ES-I3 (cell line): Measurements from ENCODE around the gene CHRNA9.
A peak's percentile ranks its signal among the peaks of the same experiment; 100 is the strongest.

Experiments
- H3K36me3 ChIP-seq: 2 replicates; pipeline ENCODE4 v1.6.1; 2013; ENCODE audit warnings: mild to moderate bottlenecking, low read length, control low read depth, moderate library complexity; ENCODE audit not compliant: insufficient read depth
- H3K4me1 ChIP-seq: 2 replicates; pipeline ENCODE4 v1.6.1; 2013; ENCODE audit warnings: mild to moderate bottlenecking, control low read depth, low read length; ENCODE audit not compliant: insufficient read depth
- H3K9ac ChIP-seq: 2 replicates; pipeline ENCODE4 v1.6.1; 2013; ENCODE audit warnings: low read depth, mild to moderate bottlenecking, low read length, moderate library complexity
- H3K9me3 ChIP-seq: 2 replicates; pipeline ENCODE4 v1.6.1; 2013; ENCODE audit warnings: mild to moderate bottlenecking, low read length, moderate library complexity; ENCODE audit not compliant: control insufficient read depth, insufficient read depth

CHRNA9 gene

DNA sequence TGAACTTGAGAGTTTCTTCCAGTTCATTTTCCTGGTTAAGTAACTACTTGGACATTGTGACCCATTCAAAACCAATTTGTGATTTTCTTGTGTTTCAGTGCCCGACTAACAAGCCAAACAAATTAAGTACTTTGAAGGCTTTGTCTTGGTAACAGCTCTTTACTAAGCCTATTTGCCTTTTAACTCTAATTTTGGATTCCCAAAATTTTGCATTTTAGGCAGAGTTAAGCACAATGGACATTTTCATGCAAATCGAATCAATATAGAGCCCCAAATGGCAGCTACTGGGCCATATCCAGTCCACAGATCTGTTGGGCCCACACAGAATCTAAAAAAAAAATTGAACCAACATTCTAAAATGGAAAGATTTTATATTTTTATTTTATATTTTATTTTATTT is 31.4 kb upstream of the CHRNA9 start:
- Histone ChIP-seq H3K9me3 (0 out of 2 replicates have a peak, but pooled peaks cover 3% of the 10 kb centered on the region), H3K9ac (no peak overlapping the region), H3K36me3 (no peaks in the 10 kb centered on the region), H3K4me1 (peaks cover 29% of the 10 kb centered on the region; the same call in 1 of the 2 replicates)

DNA sequence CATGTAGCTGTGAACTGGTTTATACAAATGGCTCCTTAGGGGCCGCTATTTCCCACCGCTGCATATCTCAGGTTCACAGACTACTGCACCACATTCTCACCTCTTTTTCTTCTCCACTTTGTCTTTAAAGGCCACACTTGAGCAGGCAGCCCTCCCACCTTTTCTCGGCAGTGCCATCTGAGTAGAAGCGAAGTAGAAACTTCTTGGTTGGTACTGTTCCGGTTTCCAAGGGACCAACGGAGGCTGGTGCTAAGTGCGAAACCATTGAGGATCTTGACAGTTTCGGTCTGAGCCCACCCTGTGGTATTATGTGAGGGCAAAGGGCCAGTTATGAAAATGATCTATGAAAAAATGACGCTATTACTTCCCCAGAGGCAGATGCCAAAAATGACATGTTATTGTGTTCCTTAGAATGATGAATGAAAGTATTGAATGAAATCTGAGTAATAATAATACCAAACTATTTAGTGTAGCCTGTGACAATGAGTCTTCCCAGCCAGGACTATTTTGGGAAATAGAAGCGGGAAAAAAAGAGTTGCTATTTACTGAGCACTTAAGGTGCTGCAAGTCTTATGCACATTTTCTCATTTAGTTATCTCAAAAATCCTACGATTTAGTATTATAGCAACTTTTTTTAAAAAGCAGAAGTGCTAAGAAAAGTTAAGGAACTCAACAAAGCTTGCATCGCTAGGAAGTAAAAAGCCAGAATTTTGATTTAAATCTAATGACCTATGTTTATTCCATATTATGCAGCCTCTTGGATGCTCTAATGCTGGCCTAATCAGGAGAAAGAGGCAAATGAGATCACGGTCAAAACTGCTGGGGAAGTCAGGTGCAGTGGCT is 29.6 kb upstream of the CHRNA9 start:
- Histone ChIP-seq H3K9ac (no peak overlapping the region), H3K4me1 (peaks cover 28% of the 10 kb centered on the region; the same call in 1 of the 2 replicates), H3K36me3 (no peaks in the 10 kb centered on the region), H3K9me3 (0 out of 2 replicates have a peak, but pooled peaks cover 3% of the 10 kb centered on the region)

DNA sequence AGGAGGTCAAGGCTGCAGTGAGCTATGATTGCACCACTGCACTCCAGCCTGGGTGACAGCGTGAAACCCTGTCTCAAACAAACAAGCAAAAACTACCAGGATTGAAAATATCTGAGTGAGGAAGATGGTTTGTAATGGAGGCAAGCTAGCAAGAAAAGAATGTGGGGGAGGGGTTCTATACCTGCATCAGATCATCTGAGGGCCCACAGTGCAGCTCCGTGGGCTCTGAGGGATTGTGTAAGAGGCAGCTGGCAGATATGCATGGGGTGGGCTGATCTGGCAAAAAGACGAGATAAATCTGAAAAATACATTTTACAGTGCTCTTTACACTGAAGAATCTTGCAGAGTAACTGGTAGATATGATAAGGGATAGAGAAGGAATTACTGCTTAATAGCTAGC is 28.9 kb upstream of the CHRNA9 start:
- Histone ChIP-seq H3K4me1 (peaks cover 28% of the 10 kb centered on the region; the same call in 1 of the 2 replicates), H3K9me3 (0 out of 2 replicates have a peak, but pooled peaks cover 3% of the 10 kb centered on the region), H3K9ac (no peak overlapping the region), H3K36me3 (no peaks in the 10 kb centered on the region)

DNA sequence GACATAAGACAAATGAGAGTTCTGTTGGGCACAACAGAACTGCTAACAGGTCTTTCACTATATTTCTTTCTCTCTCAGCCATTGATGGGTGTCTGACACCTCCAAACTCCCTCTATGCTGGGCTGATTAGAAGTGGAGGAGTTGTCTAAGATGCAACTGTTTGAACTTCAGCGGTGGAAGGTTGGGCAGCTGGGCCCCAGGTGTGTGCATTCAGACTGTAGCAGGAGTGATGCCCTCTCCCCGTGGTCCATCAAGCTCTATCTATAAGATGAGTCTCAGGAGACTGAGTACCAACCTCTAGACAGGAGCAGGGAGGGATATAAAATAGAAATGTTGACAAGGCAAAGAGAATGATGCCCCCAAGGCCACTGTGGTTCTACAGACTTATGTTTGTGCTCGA is 28.2 kb upstream of the CHRNA9 start:
- peaks cover 28% of the 10 kb centered on the region; the same call in 1 of the 2 replicates for H3K4me1 ChIP-seq
- 0 out of 2 replicates have a peak, but pooled peaks cover 3% of the 10 kb centered on the region for H3K9me3 ChIP-seq
- no peaks in the 10 kb centered on the region for H3K36me3 ChIP-seq
- H3K9ac ChIP-seq, result no peak overlapping the region

DNA sequence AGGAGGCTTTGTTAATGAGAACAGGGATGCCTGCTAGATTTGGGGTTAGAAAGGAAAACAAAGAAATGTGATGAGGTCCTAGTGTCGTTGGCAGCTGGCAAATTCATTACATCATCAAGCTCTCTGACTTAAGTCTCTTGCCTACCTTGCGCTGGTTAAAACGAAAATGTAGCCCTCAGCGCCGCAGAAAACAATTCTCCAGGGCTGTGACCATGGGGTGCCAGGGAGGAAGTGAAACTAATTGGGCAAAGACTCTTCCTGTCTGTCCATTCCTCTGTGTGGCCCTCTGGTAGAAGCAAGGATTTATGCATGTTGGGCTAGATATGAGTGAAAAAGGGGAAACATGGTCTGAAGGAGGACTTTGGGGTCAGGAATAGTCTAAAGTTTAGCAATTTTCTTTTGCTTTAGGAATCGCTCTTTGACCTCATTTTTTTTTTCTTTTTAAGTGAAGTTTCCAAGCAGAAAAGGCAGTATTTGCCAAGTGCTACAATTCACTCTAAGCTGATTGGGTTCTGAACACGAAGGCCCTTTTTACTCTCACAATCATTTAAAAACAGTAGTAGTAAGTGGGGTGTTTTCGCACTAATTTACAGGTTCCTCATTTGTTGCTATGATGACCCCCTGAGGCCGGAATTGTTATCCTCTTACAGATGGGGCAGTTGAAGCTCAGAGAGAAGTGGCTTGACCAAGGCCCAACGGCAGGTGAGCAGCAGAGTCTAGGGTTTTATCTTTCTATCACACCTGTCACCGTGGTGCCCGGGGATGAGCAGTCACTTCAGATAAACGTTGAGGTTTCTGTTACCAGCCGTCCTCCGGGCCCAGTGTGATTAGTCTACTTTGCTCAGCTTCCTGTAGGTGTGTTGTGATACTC is 27.3 kb upstream of the CHRNA9 start:
- H3K9me3 ChIP-seq, result 0 out of 2 replicates have a peak, but pooled peaks cover 3% of the 10 kb centered on the region
- H3K36me3 ChIP-seq, result no peaks in the 10 kb centered on the region
- no peak overlapping the region for H3K9ac ChIP-seq
- peaks cover 28% of the 10 kb centered on the region; the same call in 1 of the 2 replicates for H3K4me1 ChIP-seq

DNA sequence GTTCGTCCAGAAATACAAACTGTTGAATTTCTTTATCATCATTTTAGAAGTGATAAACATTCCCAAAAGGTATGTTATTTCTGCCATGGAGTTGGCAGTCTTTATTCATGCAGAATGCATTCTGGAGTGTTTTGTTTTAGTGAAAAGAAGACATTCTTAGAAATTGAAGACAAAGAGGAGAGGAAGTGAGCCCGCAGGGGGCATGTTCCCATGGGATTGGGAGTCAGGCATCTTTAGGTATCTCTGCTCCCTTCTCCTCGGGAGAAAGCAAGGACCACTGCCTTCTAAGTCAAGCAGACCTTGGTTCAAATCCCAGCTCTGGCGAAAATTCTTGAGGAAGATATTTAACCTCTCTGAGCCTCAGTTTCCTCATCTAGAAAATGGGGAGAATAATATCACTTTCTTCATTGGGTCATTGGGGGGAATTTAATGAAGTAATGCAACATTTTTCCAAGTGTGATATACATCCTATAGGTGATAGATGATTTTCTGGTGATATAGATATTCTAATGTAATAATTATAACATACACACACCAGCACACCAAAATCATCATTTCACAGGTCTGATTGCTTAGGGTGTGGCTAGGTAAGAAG is 26.5 kb upstream of the CHRNA9 start:
- no peaks in the 10 kb centered on the region for H3K36me3 ChIP-seq
- H3K9me3 ChIP-seq, result 0 out of 2 replicates have a peak, but pooled peaks cover 3% of the 10 kb centered on the region
- peaks cover 28% of the 10 kb centered on the region; the same call in 1 of the 2 replicates for H3K4me1 ChIP-seq
- no peak overlapping the region for H3K9ac ChIP-seq

DNA sequence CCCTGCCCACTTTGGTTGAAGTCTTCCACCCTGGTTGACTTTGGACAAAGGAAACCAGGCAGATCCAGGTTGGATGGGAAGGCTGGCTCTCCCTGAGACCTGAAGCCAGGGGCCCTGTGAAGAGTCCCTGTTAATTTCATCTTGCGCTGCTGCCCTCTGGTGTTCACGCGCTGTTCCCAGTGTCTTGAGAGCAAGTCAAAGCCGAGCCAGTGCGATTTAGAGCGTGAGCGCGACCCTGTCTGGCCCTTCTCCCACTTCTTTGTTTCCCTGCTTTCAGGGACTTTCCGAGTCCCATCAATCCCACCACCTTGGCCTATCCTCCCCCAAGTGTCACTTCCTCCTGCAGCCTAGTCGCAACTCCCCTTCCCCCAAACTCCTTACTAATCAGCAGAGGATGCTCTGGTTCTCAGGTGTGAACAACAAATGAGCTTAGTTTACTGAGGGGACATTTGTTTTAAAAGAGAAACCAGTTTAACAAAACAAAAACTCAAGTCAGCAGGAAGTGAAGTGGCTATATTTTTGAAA is 25.8 kb upstream of the CHRNA9 start:
- H3K36me3 ChIP-seq, result no peaks in the 10 kb centered on the region
- 0 out of 2 replicates have a peak, but pooled peaks cover 3% of the 10 kb centered on the region for H3K9me3 ChIP-seq
- H3K4me1 ChIP-seq, result peaks cover 28% of the 10 kb centered on the region; the same call in 1 of the 2 replicates
- peak overlapping the region; percentile 11; the same call in 1 of the 2 replicates for H3K9ac ChIP-seq

DNA sequence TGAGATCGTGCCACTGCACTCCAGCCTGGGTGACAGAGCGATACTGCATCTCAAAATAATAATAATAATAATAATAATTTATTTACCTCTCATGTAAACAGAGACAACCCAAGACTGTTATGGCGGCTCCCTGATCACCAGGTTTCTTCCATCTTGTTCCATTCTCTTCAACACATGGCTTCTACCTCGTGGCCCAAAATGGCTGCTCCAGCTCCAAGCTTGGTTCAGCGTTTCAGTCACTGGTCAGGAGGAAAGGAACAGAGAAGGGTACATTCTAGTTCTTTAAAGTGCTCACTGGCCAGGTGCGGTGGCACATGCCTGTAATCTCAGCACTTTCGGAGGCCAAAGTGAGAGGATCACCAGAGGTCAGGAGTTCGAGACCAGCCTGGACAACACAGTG is 24.9 kb upstream of the CHRNA9 start:
- Histone ChIP-seq H3K4me1 (peaks cover 28% of the 10 kb centered on the region; the same call in 1 of the 2 replicates), H3K9ac (no peak overlapping the region), H3K36me3 (no peaks in the 10 kb centered on the region), H3K9me3 (no peaks in the 10 kb centered on the region)

DNA sequence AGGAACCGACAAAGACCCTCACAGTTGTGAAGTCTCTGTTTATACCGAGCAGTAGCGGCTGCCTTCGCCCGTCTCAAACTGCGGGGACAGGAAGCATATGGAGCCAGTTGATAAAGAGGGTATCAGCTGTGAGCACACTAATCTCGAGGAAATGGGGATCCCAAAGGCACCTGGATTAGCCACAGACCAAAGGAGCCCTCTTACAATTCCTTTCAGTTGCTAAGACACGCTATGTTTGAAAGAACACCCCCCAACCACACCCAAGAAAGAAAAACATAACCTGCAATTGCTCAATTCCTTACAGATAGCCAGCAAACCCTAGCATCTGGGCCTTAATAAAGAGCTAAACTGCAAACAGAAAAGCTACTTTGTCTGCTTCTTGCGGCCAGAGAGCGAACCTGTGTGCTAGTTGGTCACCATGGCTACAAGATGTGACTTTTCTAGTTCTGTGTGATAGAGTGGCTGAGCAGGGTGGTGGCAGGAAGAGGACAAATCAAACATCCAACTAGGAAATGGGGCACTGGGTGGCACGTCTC is 23.3 kb upstream of the CHRNA9 start:
- no peak overlapping the region for H3K9ac ChIP-seq
- H3K9me3 ChIP-seq, result no peaks in the 10 kb centered on the region
- H3K36me3 ChIP-seq, result no peaks in the 10 kb centered on the region
- H3K4me1 ChIP-seq, result peaks cover 29% of the 10 kb centered on the region

DNA sequence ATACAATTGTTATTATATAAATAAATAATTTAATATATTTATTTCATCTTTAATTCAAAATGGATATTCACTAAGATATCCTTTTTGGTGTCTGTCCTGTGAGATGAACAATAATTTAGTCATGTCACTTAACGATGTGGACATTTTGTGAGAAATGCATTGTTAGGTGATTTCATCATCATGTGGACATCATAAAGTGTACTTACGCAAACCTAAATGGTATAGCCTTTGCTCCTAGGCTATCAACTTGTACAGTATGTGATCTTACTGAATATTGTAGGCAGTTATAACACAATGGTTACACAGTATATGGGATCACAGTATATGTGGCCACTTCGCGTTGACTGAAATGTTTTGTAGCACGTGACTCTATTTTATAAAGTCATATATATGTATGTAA is 20.2 kb upstream of the CHRNA9 start:
- Histone ChIP-seq H3K9ac (no peak overlapping the region), H3K9me3 (no peaks in the 10 kb centered on the region)

DNA sequence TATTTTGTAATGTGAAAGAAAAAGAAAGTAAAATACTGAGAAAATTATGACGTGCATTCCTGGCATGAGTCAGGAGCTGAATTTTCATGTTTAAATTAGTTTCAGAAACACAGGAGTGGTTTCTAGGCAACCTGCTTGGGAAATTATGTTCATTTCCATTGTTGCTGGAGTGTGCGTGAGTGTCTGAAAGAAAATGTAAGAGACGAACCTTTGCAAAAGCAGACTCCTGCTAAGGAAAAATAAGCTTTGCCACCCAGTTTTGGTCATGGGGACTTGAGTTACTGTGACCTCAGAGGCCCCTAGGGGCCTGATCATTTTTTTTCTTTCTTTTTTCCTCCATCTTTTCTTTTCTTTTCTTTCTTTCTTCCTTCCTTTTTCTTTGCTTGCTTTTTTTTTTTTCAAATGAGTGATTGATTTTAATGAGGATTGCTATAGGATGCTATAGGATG is 18.8 kb upstream of the CHRNA9 start:
- H3K9me3 ChIP-seq, result no peaks in the 10 kb centered on the region
- peaks cover 9% of the 10 kb centered on the region for H3K4me1 ChIP-seq
- H3K9ac ChIP-seq, result no peak overlapping the region; the same call in 1 of the 2 replicates
- no peaks in the 10 kb centered on the region for H3K36me3 ChIP-seq

More for the DNA sequence above, 20.2 kb upstream of the CHRNA9 start:
- Histone ChIP-seq H3K4me1 (peaks cover 8% of the 10 kb centered on the region), H3K36me3 (no peaks in the 10 kb centered on the region)

DNA sequence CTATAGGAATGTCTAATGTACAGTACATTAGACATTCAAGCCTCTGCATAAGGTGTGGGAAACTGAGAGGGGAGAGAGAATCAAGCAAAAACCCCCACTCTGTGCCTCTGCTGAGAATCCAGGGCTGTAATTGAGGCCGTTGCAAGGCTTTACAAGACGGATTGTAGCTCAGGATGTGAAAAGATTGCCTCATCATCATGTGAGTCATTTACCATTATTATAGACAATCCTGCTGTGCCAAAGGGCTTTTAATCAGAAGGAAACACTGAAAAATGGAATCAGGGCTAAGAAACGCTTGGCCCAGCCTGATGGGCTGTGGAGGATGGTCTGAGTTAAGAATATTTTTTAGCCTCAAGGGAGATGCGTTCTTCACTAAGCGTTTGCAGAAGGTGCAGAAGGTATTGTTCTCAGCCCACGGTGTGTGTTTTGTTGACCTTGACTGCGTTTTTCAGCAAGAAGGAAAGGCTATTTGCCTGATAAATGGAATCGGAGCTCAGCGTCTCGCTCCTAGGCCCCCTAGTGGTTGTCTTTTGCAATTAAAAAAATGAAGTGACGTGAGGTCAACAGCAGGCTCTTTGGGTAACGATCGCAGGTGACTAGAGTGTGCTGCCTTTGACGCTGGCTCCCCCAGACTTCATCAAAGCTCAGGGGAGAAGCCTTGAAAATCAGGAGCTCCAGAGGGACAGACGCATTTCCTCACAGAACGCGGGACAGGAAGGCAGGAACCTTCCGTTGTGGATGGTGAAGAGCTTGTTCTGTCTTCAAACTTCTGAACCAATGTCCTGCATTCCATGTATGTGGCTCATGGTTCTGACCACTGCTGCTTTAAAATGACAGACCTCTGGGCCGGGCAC is 18.1 kb upstream of the CHRNA9 start:
- H3K9me3 ChIP-seq, result no peaks in the 10 kb centered on the region
- H3K9ac ChIP-seq, result peak overlapping the region; percentile 26
- H3K4me1 ChIP-seq, result peaks cover 15% of the 10 kb centered on the region
- no peaks in the 10 kb centered on the region for H3K36me3 ChIP-seq
